Measurements from ENCODE around the gene SLC25A10.

The SLC25A10 gene

DNA sequence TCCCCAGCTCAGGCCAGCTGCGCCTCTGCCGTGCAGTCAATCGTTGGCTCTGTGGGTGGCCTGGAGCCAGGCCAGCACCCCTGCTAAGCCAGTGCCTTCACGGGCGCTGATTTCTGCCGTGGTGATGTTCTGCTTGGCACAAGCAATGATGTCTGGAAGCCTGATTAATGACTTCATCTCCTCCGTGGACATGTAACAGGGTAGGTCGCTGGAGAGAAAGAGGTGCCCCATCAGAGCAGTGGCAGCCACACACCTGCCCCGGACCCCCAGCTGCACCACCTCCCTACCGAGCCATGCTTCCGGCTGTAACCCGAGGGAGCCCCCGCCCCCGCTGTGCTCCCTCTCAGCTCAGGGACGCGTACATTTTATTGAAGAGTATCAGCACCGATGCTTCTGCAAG is 30.4 kb upstream of the SLC25A10 start:
- Histone ChIP-seq H2AFZ (ENCODE audit: low read length) (no peak overlapping the region), H3F3A (ENCODE audit: insufficient read depth, low read length) (no peaks in the 10 kb centered on the region), H3K36me3 (replicated peaks; ENCODE audit: insufficient read depth, low read length) (0 out of 2 replicates have a peak, but pooled peaks cover 7% of the 10 kb centered on the region), H3K9me2 (replicated peaks; ENCODE audit: insufficient read depth, low read length) (no peaks in the 10 kb centered on the region), H3K9ac (ENCODE audit: low read length) (no peak overlapping the region), H3K27ac (ENCODE audit: low read length) (no peak overlapping the region), H3K27me3 (replicated peaks; ENCODE audit: insufficient read depth, low read length) (no peaks in the 10 kb centered on the region), H3K9me3 (replicated peaks; ENCODE audit: insufficient read depth, low read length) (no peaks in the 10 kb centered on the region), H3K4me1 (ENCODE audit: low read length) (0 out of 2 replicates have a peak, but pooled peaks cover 16% of the 10 kb centered on the region), H3K4me2 (ENCODE audit: low read depth, low read length) (no peak overlapping the region), H3K4me3 (ENCODE audit: low read length) (no peak overlapping the region), H4K20me1 (ENCODE audit: insufficient read depth, low read length) (no peaks in the 10 kb centered on the region), H3K79me2 (ENCODE audit: low read length) (peaks cover 49% of the 10 kb centered on the region)
- DNase-seq: no peak
- TF ChIP-seq EZH2phosphoT487 (IDR thresholded peaks at IDR 0.05; ENCODE audit: low read length) (no peak), EZH2 (optimal IDR thresholded peaks at IDR 0.05; ENCODE audit: low read depth, low read length) (no peak)
- TF ChIP-seq, protein P1, sequence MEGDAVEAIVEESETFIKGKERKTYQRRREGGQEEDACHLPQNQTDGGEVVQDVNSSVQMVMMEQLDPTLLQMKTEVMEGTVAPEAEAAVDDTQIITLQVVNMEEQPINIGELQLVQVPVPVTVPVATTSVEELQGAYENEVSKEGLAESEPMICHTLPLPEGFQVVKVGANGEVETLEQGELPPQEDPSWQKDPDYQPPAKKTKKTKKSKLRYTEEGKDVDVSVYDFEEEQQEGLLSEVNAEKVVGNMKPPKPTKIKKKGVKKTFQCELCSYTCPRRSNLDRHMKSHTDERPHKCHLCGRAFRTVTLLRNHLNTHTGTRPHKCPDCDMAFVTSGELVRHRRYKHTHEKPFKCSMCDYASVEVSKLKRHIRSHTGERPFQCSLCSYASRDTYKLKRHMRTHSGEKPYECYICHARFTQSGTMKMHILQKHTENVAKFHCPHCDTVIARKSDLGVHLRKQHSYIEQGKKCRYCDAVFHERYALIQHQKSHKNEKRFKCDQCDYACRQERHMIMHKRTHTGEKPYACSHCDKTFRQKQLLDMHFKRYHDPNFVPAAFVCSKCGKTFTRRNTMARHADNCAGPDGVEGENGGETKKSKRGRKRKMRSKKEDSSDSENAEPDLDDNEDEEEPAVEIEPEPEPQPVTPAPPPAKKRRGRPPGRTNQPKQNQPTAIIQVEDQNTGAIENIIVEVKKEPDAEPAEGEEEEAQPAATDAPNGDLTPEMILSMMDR (IDR thresholded peaks at IDR 0.05; ENCODE audit: low read length): no peak

DNA sequence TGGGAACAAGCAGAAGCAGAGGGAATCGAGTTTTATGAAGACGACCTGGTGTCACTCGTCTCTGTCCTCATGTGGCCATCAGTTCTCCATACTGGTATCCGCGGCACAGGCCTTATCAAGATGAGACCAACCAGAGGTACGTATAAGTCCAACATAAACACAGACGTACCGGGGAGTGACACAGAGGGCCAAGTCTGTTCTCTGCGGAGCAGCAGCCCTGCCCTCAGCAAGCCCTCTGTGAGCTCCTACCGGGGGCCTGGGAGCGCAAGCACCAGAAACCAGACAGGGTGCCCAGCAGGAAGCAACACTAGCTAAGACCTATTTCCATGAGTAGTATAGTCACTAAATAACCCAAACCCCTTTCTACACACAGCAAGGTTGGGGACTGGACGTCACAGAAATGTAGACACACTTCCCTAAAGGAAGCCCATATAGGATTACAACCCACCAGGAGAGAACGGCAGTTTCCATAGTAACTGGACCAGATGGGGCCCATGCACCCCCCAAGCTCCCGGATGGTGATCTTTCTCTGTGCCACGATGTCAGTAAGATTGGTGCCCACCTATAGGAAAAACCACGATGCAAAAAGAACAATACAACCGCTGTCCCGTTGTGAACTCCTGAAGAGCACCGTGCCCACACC is 29.4 kb upstream of the SLC25A10 start:
- no peaks in the 10 kb centered on the region for H3K9me3 ChIP-seq (replicated peaks; ENCODE audit: insufficient read depth, low read length)
- H4K20me1 ChIP-seq (ENCODE audit: insufficient read depth, low read length): no peaks in the 10 kb centered on the region
- peak overlapping the region; percentile 96 for H3K4me2 ChIP-seq (ENCODE audit: low read depth, low read length)
- no peak for DNase-seq
- H3K9me2 ChIP-seq (replicated peaks; ENCODE audit: insufficient read depth, low read length): no peaks in the 10 kb centered on the region
- H2AFZ ChIP-seq (ENCODE audit: low read length): peak overlapping the region; percentile 83; the same call in 1 of the 2 replicates
- H3K9ac ChIP-seq (ENCODE audit: low read length): peak overlapping the region; percentile 87
- no peak for TF ChIP-seq EZH2phosphoT487 (IDR thresholded peaks at IDR 0.05; ENCODE audit: low read length)
- TF ChIP-seq, protein P1 (IDR thresholded peaks at IDR 0.05; ENCODE audit: low read length): no peak
- no peak for TF ChIP-seq EZH2 (optimal IDR thresholded peaks at IDR 0.05; ENCODE audit: low read depth, low read length)
- H3K4me1 ChIP-seq (ENCODE audit: low read length): 0 out of 2 replicates have a peak, but pooled peaks cover 16% of the 10 kb centered on the region
- peaks cover 59% of the 10 kb centered on the region for H3K79me2 ChIP-seq (ENCODE audit: low read length)
- peak overlapping the region; percentile 94 for H3K4me3 ChIP-seq (ENCODE audit: low read length)
- H3F3A ChIP-seq (ENCODE audit: insufficient read depth, low read length): no peaks in the 10 kb centered on the region
- peaks cover 7% of the 10 kb centered on the region; the same call in 1 of the 2 replicates for H3K36me3 ChIP-seq (replicated peaks; ENCODE audit: insufficient read depth, low read length)
- H3K27me3 ChIP-seq (replicated peaks; ENCODE audit: insufficient read depth, low read length): no peaks in the 10 kb centered on the region
- no peak overlapping the region for H3K27ac ChIP-seq (ENCODE audit: low read length)

DNA sequence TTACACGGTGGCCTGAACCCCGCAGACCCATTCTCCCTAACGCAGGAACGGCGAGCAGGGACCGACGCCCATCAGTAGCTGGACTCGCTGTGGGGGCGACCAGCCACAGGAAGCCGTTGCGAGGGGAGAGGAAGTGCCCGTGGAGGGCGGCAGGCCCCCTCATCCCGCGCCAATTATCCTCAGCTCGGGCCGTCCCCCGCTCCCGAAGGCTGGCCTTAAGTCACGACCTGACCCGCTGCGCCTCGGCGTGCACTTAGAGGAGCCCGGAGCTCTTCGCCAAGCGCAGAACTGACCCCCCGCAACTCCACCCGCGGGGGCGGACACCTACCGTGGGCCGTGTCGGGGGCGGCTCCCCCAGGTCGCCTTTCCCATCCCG is 28.9 kb upstream of the SLC25A10 start:
- peak overlapping the region; percentile 83 for H2AFZ ChIP-seq (ENCODE audit: low read length)
- H3K9ac ChIP-seq (ENCODE audit: low read length): peak overlapping the region; percentile 87
- no peaks in the 10 kb centered on the region for H4K20me1 ChIP-seq (ENCODE audit: insufficient read depth, low read length)
- H3K27ac ChIP-seq (ENCODE audit: low read length): no peak overlapping the region
- H3K4me2 ChIP-seq (ENCODE audit: low read depth, low read length): peak overlapping the region; percentile 96
- TF ChIP-seq, protein P1 (IDR thresholded peaks at IDR 0.05; ENCODE audit: low read length): no peak
- TF ChIP-seq EZH2 (optimal IDR thresholded peaks at IDR 0.05; ENCODE audit: low read depth, low read length) (no peak), EZH2phosphoT487 (IDR thresholded peaks at IDR 0.05; ENCODE audit: low read length) (no peak)
- H3K27me3 ChIP-seq (replicated peaks; ENCODE audit: insufficient read depth, low read length): no peaks in the 10 kb centered on the region
- H3K9me2 ChIP-seq (replicated peaks; ENCODE audit: insufficient read depth, low read length): no peaks in the 10 kb centered on the region
- peak overlapping the region; percentile 94 for H3K4me3 ChIP-seq (ENCODE audit: low read length)
- 0 out of 2 replicates have a peak, but pooled peaks cover 16% of the 10 kb centered on the region for H3K4me1 ChIP-seq (ENCODE audit: low read length)
- H3K36me3 ChIP-seq (replicated peaks; ENCODE audit: insufficient read depth, low read length): peaks cover 7% of the 10 kb centered on the region; the same call in 1 of the 2 replicates
- H3K79me2 ChIP-seq (ENCODE audit: low read length): peaks cover 64% of the 10 kb centered on the region
- no peaks in the 10 kb centered on the region for H3F3A ChIP-seq (ENCODE audit: insufficient read depth, low read length)
- no peak for DNase-seq
- no peaks in the 10 kb centered on the region for H3K9me3 ChIP-seq (replicated peaks; ENCODE audit: insufficient read depth, low read length)

Data from MM.1S (cell line).